ENCODE results near the gene MLF1. TPM values are rescaled to one million over a fixed set of nuclear protein-coding genes. Genes with fewer than 3 reads are reported as not detected.

MLF1 gene
- total and polyA plus RNA-seq, 8 donors = 12.0 to 87.0 (median 61.2) TPM

DNA sequence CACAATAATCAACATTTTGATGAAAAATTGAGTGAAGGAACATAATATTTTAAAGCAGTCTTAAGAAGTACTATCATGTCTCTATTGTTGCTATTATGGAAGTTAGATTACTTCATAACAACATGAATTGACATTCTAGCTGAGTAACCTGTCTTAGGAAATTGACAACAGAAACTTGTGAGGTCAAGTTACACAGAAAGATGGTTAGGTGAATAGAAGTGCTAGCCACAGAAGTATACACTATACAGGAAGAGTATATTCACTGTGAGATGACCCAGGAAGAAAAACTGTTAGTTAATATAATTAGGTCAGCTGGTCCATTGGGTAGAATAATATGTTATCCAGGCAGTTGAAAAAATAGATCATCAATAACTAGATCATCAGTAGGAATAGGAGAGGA lies 31.2 kb downstream of the MLF1 start:
- intact Hi-C loops (cut with DNase I) = no loop called here
- H3K4me1 ChIP-seq = no peaks in the 10 kb centered on the region
- no peaks in the 10 kb centered on the region for H3K36me3 ChIP-seq
- H3K9me3 ChIP-seq = no peaks in the 10 kb centered on the region
- DNase-seq = no peak
- ATAC-seq = no peak
- no peak overlapping the region for H3K4me3 ChIP-seq
- no peaks in the 10 kb centered on the region for H3K27me3 ChIP-seq
- no peak overlapping the region for H3K27ac ChIP-seq
- TF ChIP-seq, protein P1, sequence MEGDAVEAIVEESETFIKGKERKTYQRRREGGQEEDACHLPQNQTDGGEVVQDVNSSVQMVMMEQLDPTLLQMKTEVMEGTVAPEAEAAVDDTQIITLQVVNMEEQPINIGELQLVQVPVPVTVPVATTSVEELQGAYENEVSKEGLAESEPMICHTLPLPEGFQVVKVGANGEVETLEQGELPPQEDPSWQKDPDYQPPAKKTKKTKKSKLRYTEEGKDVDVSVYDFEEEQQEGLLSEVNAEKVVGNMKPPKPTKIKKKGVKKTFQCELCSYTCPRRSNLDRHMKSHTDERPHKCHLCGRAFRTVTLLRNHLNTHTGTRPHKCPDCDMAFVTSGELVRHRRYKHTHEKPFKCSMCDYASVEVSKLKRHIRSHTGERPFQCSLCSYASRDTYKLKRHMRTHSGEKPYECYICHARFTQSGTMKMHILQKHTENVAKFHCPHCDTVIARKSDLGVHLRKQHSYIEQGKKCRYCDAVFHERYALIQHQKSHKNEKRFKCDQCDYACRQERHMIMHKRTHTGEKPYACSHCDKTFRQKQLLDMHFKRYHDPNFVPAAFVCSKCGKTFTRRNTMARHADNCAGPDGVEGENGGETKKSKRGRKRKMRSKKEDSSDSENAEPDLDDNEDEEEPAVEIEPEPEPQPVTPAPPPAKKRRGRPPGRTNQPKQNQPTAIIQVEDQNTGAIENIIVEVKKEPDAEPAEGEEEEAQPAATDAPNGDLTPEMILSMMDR (IDR thresholded peaks at IDR 0.05) = no peak

DNA sequence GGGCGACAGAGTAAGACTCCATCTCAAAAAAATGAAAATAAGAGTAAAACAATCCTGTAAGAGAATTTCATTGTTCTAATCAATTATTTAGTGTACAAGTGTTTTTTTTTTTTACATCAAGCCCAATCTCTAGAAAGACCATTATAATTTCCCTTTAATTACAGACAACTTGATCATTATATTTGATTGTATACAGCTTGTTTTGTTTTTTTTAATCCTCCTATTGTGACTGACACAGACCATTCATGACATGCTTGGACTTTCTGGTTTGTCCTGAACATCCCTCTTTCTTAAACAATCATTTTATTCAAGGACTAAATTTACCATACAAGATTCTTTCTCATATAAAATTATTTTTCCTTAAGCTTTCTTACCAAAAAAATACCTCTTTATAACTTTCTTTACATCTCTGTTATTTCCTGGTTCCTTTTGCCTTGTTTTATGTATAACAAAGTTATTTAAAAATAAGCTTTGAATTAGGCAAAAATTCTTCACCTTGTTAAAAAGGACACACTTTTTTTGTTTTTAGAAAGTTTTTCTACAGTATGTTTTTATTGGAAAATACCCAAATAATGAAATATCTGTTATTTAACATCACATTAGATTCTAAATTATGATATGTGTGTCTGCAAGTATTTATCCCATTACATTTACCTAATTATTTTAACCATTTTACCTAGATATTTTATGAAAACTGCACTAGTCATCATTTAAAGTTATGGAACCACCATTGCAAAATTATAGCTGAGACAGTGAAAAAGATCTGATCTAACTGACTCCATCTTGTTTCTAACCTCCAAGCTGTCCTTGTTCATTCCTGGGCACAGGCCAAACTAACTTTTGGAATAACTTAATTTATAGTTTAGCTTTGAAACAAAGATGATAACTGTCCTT lies 47.2 kb downstream of the MLF1 start:
- peaks cover 0 to 41% of the 10 kb centered on the region in 2 donors for H3K9me3 ChIP-seq
- no peaks in the 10 kb centered on the region for H3K27me3 ChIP-seq
- no peaks in the 10 kb centered on the region for H3K36me3 ChIP-seq
- DNase-seq (no peak), ATAC-seq (no peak)
- no peak overlapping the region for H3K27ac ChIP-seq
- TF ChIP-seq, protein P1 (IDR thresholded peaks at IDR 0.05) = no peak
- intact Hi-C loops (cut with DNase I) = no loop called here
- no peaks in the 10 kb centered on the region for H3K4me1 ChIP-seq
- no peak overlapping the region for H3K4me3 ChIP-seq

GRCh38 chr3:158625881-158626280 lies 54.9 kb downstream of the MLF1 start:
- Histone ChIP-seq H3K9me3 (peaks cover 0 to 10% of the 10 kb centered on the region in 2 donors), H3K27ac (no peak overlapping the region), H3K27me3 (no peaks in the 10 kb centered on the region), H3K4me3 (no peak overlapping the region), H3K36me3 (no peaks in the 10 kb centered on the region), H3K4me1 (no peaks in the 10 kb centered on the region)
- TF ChIP-seq, protein P1 (IDR thresholded peaks at IDR 0.05) = no peak
- intact Hi-C loops (cut with DNase I) = no loop called here
- DNase-seq = no peak
- no peak for ATAC-seq

- H3K9me3 ChIP-seq = no peaks in the 10 kb centered on the region
- H3K27me3 ChIP-seq = no peaks in the 10 kb centered on the region
- no peak for DNase-seq
- TF ChIP-seq, protein P1 (IDR thresholded peaks at IDR 0.05) = no peak
- no peak for ATAC-seq
- H3K27ac ChIP-seq = no peak overlapping the region
- H3K4me1 ChIP-seq = no peaks in the 10 kb centered on the region
- no peaks in the 10 kb centered on the region for H3K36me3 ChIP-seq
- intact Hi-C loops (cut with DNase I) = no loop called here
- H3K4me3 ChIP-seq = no peak overlapping the region
Observed at GRCh38 chr3:158631981-158632380, 61.0 kb downstream of the MLF1 start.

DNA sequence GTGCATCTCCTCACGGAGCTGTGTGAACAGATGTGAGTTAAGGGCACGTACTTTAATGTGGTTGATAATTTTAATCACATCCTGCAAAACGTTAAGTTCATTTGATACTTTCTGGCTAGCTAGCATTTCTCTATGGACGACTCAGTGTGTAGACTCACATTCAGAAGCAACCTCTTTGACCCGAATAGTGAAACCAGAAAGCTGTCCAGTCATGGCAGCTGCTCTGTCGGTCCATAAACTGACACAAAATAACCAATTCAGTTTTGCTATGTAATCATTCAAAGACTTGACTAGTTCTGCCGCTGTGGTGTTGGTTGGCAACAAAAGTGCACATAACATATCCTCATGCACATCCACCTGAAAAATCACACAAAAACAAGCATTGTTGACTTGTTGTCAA lies 69.7 kb downstream of the MLF1 start:
- Histone ChIP-seq H3K9me3 (no peaks in the 10 kb centered on the region), H3K4me3 (no peak overlapping the region), H3K27me3 (no peaks in the 10 kb centered on the region), H3K27ac (no peak overlapping the region), H3K4me1 (peaks cover 3 to 8% of the 10 kb centered on the region in 2 donors), H3K36me3 (no peaks in the 10 kb centered on the region)
- ATAC-seq = no peak
- intact Hi-C loops (cut with DNase I) = no loop called here
- TF ChIP-seq, protein P1 (IDR thresholded peaks at IDR 0.05) = no peak
- no peak for DNase-seq

Measured in left lung (tissue), 10 donors.